KMS-11 (cell line): Measurements from ENCODE around the gene NREP.

Source experiments
- H2AFZ ChIP-seq: fragments of 200-600 bp; sonication (generic); 2 replicates; pipeline ENCODE4 v1.6.1; 2016; ENCODE audit warnings: antibody characterized with exemption, mixed run types, low read depth
- H3K27ac ChIP-seq: fragments of 200-600 bp; sonication (generic); 2 replicates; pipeline ENCODE4 v1.6.1; 2016; ENCODE audit warnings: mild to moderate bottlenecking, mixed run types
- H3K27me3 ChIP-seq: fragments of 200-600 bp; sonication (generic); 2 replicates; pipeline ENCODE4 v1.6.1; 2017; ENCODE audit warnings: mild to moderate bottlenecking, low read depth, mixed run types, moderate library complexity; ENCODE audit not compliant: insufficient read depth
- H3K36me3 ChIP-seq: fragments of 200-600 bp; sonication (generic); 2 replicates; pipeline ENCODE4 v1.6.1; 2017; ENCODE audit warnings: mild to moderate bottlenecking, mixed run types; ENCODE audit not compliant: insufficient read depth
- H3K4me1 ChIP-seq: fragments of 200-600 bp; sonication (generic); 2 replicates; pipeline ENCODE4 v1.6.1; 2016; ENCODE audit warnings: mild to moderate bottlenecking, low read depth, mixed run types; ENCODE audit not compliant: poor library complexity, severe bottlenecking
- H3K4me2 ChIP-seq: fragments of 200-600 bp; sonication (generic); 2 replicates; pipeline ENCODE4 v1.7.0; 2016; ENCODE audit warnings: mild to moderate bottlenecking, mixed run types
- H3K4me3 ChIP-seq: fragments of 200-600 bp; sonication (generic); IDR thresholded peaks from 2 replicates; pipeline ENCODE4 v1.6.1; 2017; ENCODE audit warnings: low read depth, low read length, mixed read lengths; ENCODE audit not compliant: insufficient read depth
- H3K79me2 ChIP-seq: fragments of 200-600 bp; sonication (generic); 2 replicates; pipeline ENCODE4 v1.6.1; 2016; ENCODE audit warnings: low read depth, mixed run types; ENCODE audit not compliant: insufficient read depth
- H3K9ac ChIP-seq: fragments of 200-600 bp; sonication (generic); 2 replicates; pipeline ENCODE4 v1.6.1; 2016; ENCODE audit warnings: mild to moderate bottlenecking, mixed run types
- H4K20me1 ChIP-seq: fragments of 200-600 bp; sonication (generic); 2 replicates; pipeline ENCODE4 v1.6.1; 2016; ENCODE audit warnings: mild to moderate bottlenecking, mixed run types; ENCODE audit not compliant: insufficient read depth
- CTCF ChIP-seq: fragments of 200-600 bp; sonication (generic); conservative IDR thresholded peaks from 2 replicates; pipeline ENCODE4 v1.6.1; 2017; ENCODE audit warnings: low read depth, mild to moderate bottlenecking, antibody characterized with exemption, low read length, moderate library complexity, mixed read lengths

Gene NREP

DNA sequence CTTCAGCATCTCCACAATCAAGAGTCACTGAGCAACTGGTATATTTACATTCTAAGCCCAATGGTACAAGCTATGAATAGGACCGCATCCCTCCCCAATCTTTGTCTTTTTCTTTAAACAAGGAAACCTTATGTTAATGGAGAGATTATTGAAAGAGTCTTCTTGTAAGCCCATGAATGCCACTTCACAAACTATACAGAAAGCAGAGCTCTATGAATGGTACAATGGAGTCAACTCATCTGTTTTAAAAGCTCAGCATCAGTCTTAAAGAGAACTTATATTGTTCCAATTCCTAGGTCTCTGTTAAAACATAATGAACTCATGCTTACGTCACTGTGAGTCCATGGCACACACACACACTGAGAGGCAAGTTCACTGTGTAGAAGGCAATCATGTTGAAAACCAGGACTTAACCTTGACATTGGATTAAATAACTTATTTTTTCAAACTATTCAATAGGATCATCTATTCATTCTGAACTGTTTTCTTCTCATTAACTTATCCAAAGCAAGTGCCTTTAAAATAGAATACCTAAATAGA is 4.5 kb downstream of the NREP start:
- Histone ChIP-seq H3K9ac (no peak overlapping the region), H3K4me2 (no peak overlapping the region), H3K27me3 (no peaks in the 10 kb centered on the region), H3K27ac (no peak overlapping the region), H4K20me1 (no peaks in the 10 kb centered on the region), H3K4me1 (peaks cover 35% of the 10 kb centered on the region), H3K79me2 (0 out of 2 replicates have a peak, but pooled peaks cover 12% of the 10 kb centered on the region), H2AFZ (no peak overlapping the region), H3K36me3 (no peaks in the 10 kb centered on the region), H3K4me3 (no peak overlapping the region)
- TF ChIP-seq CTCF, result no peak

GRCh38 chr5:111749303-111750026 is 7.5 kb downstream of the NREP start:
- H3K4me2 ChIP-seq, result no peak overlapping the region

GRCh38 chr5:111748304-111748763 is 8.7 kb downstream of the NREP start:
- Histone ChIP-seq H3K27ac (no peak overlapping the region), H3K4me1 (peaks cover 8% of the 10 kb centered on the region), H2AFZ (no peak overlapping the region), H3K9ac (no peak overlapping the region), H3K36me3 (no peaks in the 10 kb centered on the region), H3K79me2 (no peaks in the 10 kb centered on the region), H3K4me2 (no peak overlapping the region), H3K27me3 (no peaks in the 10 kb centered on the region), H3K4me3 (no peak overlapping the region), H4K20me1 (no peaks in the 10 kb centered on the region)
- no peak for TF ChIP-seq CTCF

More at GRCh38 chr5:111749303-111750026, 7.5 kb downstream of the NREP start:
- no peak overlapping the region for H3K9ac ChIP-seq
- H3K27me3 ChIP-seq, result no peaks in the 10 kb centered on the region
- no peaks in the 10 kb centered on the region for H3K79me2 ChIP-seq
- no peaks in the 10 kb centered on the region for H3K36me3 ChIP-seq
- no peak overlapping the region for H2AFZ ChIP-seq
- no peaks in the 10 kb centered on the region for H4K20me1 ChIP-seq
- H3K4me3 ChIP-seq, result no peak overlapping the region
- no peak overlapping the region for H3K27ac ChIP-seq
- no peak for TF ChIP-seq CTCF
- peaks cover 20% of the 10 kb centered on the region for H3K4me1 ChIP-seq

DNA sequence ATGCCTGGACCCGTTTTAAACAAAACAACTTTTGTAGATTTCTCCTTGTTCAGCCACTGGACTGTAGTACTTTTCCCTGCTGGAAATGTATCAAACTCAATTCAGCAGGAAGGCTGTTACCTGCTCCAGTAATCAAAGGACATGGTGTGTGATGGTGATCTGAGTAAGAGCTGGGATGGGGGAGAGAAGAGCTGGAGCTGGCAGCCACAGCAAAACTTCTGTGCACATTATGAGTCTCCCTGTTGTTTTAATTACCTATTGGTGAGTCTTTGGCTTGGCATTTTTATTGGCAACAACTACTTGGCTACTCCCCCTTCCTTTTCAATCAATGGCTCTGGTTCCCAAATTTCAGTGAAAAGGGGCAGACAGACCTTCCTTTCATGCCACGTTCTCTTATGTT is 9.7 kb downstream of the NREP start:
- H3K36me3 ChIP-seq, result no peaks in the 10 kb centered on the region
- peaks cover 16% of the 10 kb centered on the region for H3K4me1 ChIP-seq
- no peak overlapping the region for H3K9ac ChIP-seq
- H3K27ac ChIP-seq, result no peak overlapping the region
- no peak overlapping the region for H3K4me2 ChIP-seq
- no peaks in the 10 kb centered on the region for H3K27me3 ChIP-seq
- H4K20me1 ChIP-seq, result no peaks in the 10 kb centered on the region
- no peak overlapping the region for H2AFZ ChIP-seq
- no peak for TF ChIP-seq CTCF
- H3K79me2 ChIP-seq, result no peaks in the 10 kb centered on the region
- H3K4me3 ChIP-seq, result no peak overlapping the region
